SK-N-SH (cell line): ENCODE results near the gene GLCE. TPM values are rescaled to one million over a fixed set of nuclear protein-coding genes. Genes with fewer than 3 reads are reported as not detected.

ENCODE experiments used
- CTCF ChIA-PET: fragments of 300-600, 350-600 bp; formaldehyde crosslinking; extraction: SDS; loops from one replicate; lab custom pipeline; 2021; lab: Yijun Ruan, JAX
- POLR2A ChIA-PET: fragments of 350-600 bp; sonication (Branson Sonifier 250); formaldehyde crosslinking; extraction: SDS; loops from one replicate; lab custom pipeline; 2020; ENCODE audit warnings: antibody characterized with exemption, inconsistent platforms; lab: Yijun Ruan, JAX
- DNase-seq: peaks from one replicate; pipeline ENCODE4 v3.0.0; 2012
- H2AFZ ChIP-seq: fragments of 200-600 bp; sonication (generic); 2 replicates; pipeline ENCODE4 v1.8.1; 2016; ENCODE audit warnings: antibody characterized with exemption, mild to moderate bottlenecking, low read depth
- H3F3A ChIP-seq: fragments of 200-600 bp; sonication (generic); replicated peaks from 2 replicates; pipeline ENCODE3; 2016; ENCODE audit warnings: antibody characterized with exemption, mild to moderate bottlenecking; ENCODE audit not compliant: insufficient read depth
- H3K27ac ChIP-seq, 2 experiments: fragments of 200-500 bp in 1 of 2; fragments of 200-600 bp in 1 of 2; sonication (Bioruptor generic) in 1 of 2; sonication (generic), shearing (Covaris generic) in 1 of 2; 2 replicates each; pipeline versions ENCODE4 v1.5.1 to v1.6.1; 2014 to 2016; ENCODE audit warnings: low read depth in 2 of 2, inconsistent platforms in 1 of 2, low read length in 1 of 2, mild to moderate bottlenecking in 1 of 2, mixed read lengths in 1 of 2
- H3K27me3 ChIP-seq: fragments of 200-600 bp; sonication (generic), shearing (Covaris generic); 2 replicates; pipeline ENCODE4 v1.6.1; 2016; ENCODE audit warnings: mixed run types; ENCODE audit not compliant: insufficient read depth
- H3K36me3 ChIP-seq, 2 experiments: fragments of 200-500 bp in 1 of 2; fragments of 200-600 bp in 1 of 2; sonication (Bioruptor generic) in 1 of 2; sonication (generic) in 1 of 2; replicated peaks in 1 of 2; 2 replicates each; pipeline versions ENCODE3 to v1.5.1; 2014 to 2016; ENCODE audit warnings: low read length in 1 of 2, mild to moderate bottlenecking in 1 of 2; ENCODE audit not compliant: insufficient read depth in 2 of 2, control insufficient read depth in 1 of 2
- H3K4me1 ChIP-seq, 2 experiments: fragments of 200-500 bp in 1 of 2; fragments of 200-600 bp in 1 of 2; sonication (Bioruptor generic) in 1 of 2; sonication (generic), shearing (Covaris generic) in 1 of 2; 2 replicates each; pipeline versions ENCODE4 v1.5.1 to v1.6.1; 2014 to 2016; ENCODE audit warnings: low read depth in 1 of 2, low read length in 1 of 2, mixed run types in 1 of 2; ENCODE audit not compliant: insufficient read depth in 2 of 2, control insufficient read depth in 1 of 2
- H3K4me2 ChIP-seq: fragments of 200-600 bp; sonication (generic), shearing (Covaris generic); 2 replicates; pipeline ENCODE4 v1.6.1; 2017; ENCODE audit warnings: mixed run types
- H3K4me3 ChIP-seq, 2 experiments: fragments of 200-500 bp in 1 of 2; fragments of 200-600 bp in 1 of 2; sonication (Bioruptor generic) in 1 of 2; sonication (generic), shearing (Covaris generic) in 1 of 2; 2 replicates each; pipeline versions ENCODE4 v1.5.1 to v1.8.1; 2014 to 2016; ENCODE audit warnings: low read depth in 2 of 2, inconsistent platforms in 1 of 2, low read length in 1 of 2, mild to moderate bottlenecking in 1 of 2, mixed read lengths in 1 of 2, moderate library complexity in 1 of 2
- H3K79me2 ChIP-seq: fragments of 200-600 bp; sonication (generic); 2 replicates; pipeline ENCODE4 v1.8.1; 2017; ENCODE audit warnings: mild to moderate bottlenecking; ENCODE audit not compliant: insufficient read depth
- H3K9ac ChIP-seq: fragments of 200-600 bp; sonication (generic); 2 replicates; pipeline ENCODE4 v1.6.1; 2017; ENCODE audit warnings: mixed run types
- H3K9me2 ChIP-seq: fragments of 200-600 bp; sonication (generic); 2 replicates; pipeline ENCODE4 v1.6.1; 2017; ENCODE audit warnings: mixed run types
- H3K9me3 ChIP-seq: fragments of 200-600 bp; sonication (generic); 2 replicates; pipeline ENCODE4 v1.6.1; 2017; ENCODE audit warnings: mixed run types, mild to moderate bottlenecking, moderate library complexity
- H4K20me1 ChIP-seq: fragments of 200-600 bp; sonication (generic); 2 replicates; pipeline ENCODE4 v1.6.1; 2017; ENCODE audit warnings: mild to moderate bottlenecking, mixed run types; ENCODE audit not compliant: insufficient read depth
- CHD2 ChIP-seq: fragments of 150-350 bp; IDR thresholded peaks from 2 replicates; pipeline ENCODE4 v1.6.1; 2018; ENCODE audit warnings: low read length; ENCODE audit not compliant: partially characterized antibody
- ELF1 ChIP-seq: IDR thresholded peaks from 2 replicates; pipeline ENCODE4 v1.4.0; 2012
- EZH2phosphoT487 ChIP-seq: fragments of 200-600 bp; sonication (generic); IDR thresholded peaks from 2 replicates; pipeline ENCODE4 v1.6.1; 2017; ENCODE audit warnings: low read depth, mixed run types, mild to moderate bottlenecking, antibody characterized with exemption, moderate library complexity, borderline replicate concordance
- GATA2 ChIP-seq: sonication (generic); formaldehyde crosslinking; IDR thresholded peaks from 2 replicates; pipeline ENCODE4 v1.5.0; 2020; ENCODE audit warnings: mild to moderate bottlenecking, missing genetic modification reagents
- JUND ChIP-seq: IDR thresholded peaks from 2 replicates; pipeline ENCODE4 v1.4.0; 2012
- MEF2A ChIP-seq: IDR thresholded peaks from 2 replicates; pipeline ENCODE4 v1.4.0; 2012; ENCODE audit warnings: low read depth, borderline replicate concordance
- MXI1 ChIP-seq: IDR thresholded peaks from 2 replicates; pipeline ENCODE4 v1.6.1; 2012; ENCODE audit warnings: mild to moderate bottlenecking, low read depth, low read length, improper control_type of control experiment
- NFIC ChIP-seq: IDR thresholded peaks from 2 replicates; pipeline ENCODE4 v1.4.0; 2012; ENCODE audit warnings: borderline replicate concordance
- POLR2AphosphoS5 ChIP-seq: IDR thresholded peaks from 2 replicates; pipeline ENCODE4 v1.6.1; 2012; ENCODE audit warnings: low read depth, low read length
- RAD21 ChIP-seq: IDR thresholded peaks from 2 replicates; pipeline ENCODE4 v1.6.1; 2012; ENCODE audit warnings: mild to moderate bottlenecking, low read length
- REST ChIP-seq: IDR thresholded peaks from 2 replicates; pipeline ENCODE4 v1.6.1; 2012; ENCODE audit warnings: mild to moderate bottlenecking, low read depth, low read length, moderate library complexity
- RFX5 ChIP-seq: IDR thresholded peaks from 2 replicates; pipeline ENCODE4 v1.6.1; 2012; ENCODE audit warnings: mild to moderate bottlenecking, improper control_type of control experiment, low read length
- RXRA ChIP-seq: IDR thresholded peaks from 2 replicates; pipeline ENCODE4 v1.4.0; 2012; ENCODE audit warnings: low read depth, mild to moderate bottlenecking, borderline replicate concordance
- SMC3 ChIP-seq: IDR thresholded peaks from 2 replicates; pipeline ENCODE4 v1.6.1; 2012; ENCODE audit warnings: low read depth, low read length, improper control_type of control experiment
- USF1 ChIP-seq: IDR thresholded peaks from 2 replicates; pipeline ENCODE4 v1.4.0; 2012; ENCODE audit warnings: low read depth, borderline replicate concordance
- YY1 ChIP-seq: IDR thresholded peaks from 2 replicates; pipeline ENCODE4 v1.4.0; 2012; ENCODE audit warnings: low read depth, mild to moderate bottlenecking
- WGBS: methylation state at CpG from one replicate; pipeline ENCODE4 v1.1.6; 2017; ENCODE audit warnings: low lambda C conversion rate; 5-methylcytosine and 5-hydroxymethylcytosine counted together
- polyA plus RNA-seq, 3 experiments: library from polyadenylated mRNA; depleted of rRNA; stranded (reverse); fragments of >200 nt; gene quantifications; 2 replicates each; pipeline ENCODE4 v1.2.3, GENCODE V29; 2012
- TF ChIP-seq, protein P1 (sequence below): fragments of 150-350 bp; IDR thresholded peaks from 2 replicates; pipeline ENCODE4 v1.6.1; 2017; ENCODE audit warnings: antibody characterized with exemption, low read length, low read depth, borderline replicate concordance
- TF ChIP-seq, protein P2 (sequence below): fragments of 200-600 bp; sonication (generic); IDR thresholded peaks from 2 replicates; pipeline ENCODE4 v1.6.1; 2017; ENCODE audit warnings: antibody characterized with exemption, mild to moderate bottlenecking, moderate library complexity

Gene GLCE
- polyA plus RNA-seq, 1 of the 3 experiments (the other 2 are of a cell fraction) = 19.5 TPM

DNA sequence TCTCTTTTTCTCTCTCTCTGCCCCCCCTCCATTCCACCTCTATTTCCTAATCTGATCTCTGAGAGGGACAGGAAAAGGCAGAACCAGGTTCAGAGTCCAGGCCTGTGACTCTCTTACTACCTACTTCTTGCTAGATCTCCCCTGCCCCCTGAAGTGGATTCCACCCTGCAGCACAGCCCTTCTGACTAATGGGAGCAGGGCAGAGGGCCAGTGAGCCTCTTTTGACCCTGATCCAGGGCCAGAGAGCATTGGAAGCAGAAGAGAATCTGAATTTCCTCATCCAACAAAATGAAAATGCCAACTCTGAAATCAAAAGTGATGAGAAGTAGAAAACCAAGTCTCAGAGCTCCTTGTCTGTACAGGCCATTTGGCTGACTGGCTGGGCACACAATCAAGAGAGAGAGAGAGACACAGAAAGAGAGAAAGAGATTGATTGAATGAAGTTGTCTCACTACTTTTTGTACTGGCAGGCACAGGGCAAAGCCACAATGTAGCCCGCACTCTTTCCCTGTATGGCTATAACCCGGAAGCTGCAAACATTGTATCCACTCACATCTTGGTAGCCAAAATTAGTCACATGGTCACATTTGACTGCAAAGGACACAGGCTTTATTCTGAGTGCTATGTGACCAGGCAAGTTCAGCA lies 31.6 kb upstream of the GLCE start:
- Histone ChIP-seq H3K36me3 (no peaks in the 10 kb centered on the region), H3K4me2 (no peak overlapping the region)
- TF ChIP-seq RFX5 (no peak), GATA2 (CRISPR knock-in tag) (no peak), RAD21 (no peak), YY1 (no peak), SMC3 (no peak), POLR2AphosphoS5 (no peak)

DNA sequence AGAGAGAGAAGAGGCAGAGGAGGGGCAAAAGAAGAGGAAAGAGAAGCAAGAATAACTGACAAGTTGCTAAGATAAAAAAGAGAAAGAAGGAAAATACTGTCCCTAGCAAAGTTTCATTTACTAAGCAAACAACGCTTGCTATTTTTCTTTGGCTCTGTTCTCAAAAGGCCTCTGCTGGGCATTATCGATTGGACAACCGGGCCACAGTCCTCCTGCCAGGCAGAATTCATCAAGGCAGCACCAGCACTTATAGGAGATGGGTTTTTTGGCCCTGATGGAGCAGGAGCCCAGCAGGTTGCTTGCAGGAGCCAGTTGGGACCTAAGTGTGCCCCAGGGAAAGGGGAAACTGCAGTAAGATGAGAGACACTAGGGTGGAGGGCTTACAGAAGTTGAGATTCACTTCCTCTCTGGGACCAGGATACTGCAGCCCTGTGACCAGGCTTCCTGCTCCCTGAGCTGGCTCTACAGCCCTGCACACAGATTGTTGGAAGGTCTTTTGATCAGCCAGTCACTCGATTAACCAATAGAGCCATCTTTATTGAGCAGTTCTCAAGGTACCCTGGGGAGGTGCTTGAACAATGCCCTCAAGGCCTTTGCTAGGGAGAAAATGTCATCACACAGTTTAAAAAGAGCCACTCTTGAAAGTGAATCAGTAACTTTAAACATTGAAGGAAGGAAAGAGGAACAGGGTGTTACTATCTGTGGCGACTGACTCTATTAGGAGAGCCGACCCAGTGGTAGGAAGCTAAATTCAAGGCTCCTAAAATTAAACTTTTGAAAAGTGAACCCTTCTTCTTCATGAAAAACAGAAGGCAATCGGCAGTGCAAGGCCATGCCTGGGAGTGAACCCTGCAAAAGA lies 28.8 kb upstream of the GLCE start:
- POLR2A ChIA-PET = no interaction called here
- H3K79me2 ChIP-seq = no peaks in the 10 kb centered on the region
- TF ChIP-seq GATA2 (CRISPR knock-in tag) (no peak), REST (no peak), USF1 (no peak), NFIC (no peak), MEF2A (no peak), JUND (no peak), ELF1 (no peak), CHD2 (no peak), RXRA (no peak), EZH2phosphoT487 (no peak), MXI1 (no peak), RAD21 (no peak)
- TF ChIP-seq, protein P1, sequence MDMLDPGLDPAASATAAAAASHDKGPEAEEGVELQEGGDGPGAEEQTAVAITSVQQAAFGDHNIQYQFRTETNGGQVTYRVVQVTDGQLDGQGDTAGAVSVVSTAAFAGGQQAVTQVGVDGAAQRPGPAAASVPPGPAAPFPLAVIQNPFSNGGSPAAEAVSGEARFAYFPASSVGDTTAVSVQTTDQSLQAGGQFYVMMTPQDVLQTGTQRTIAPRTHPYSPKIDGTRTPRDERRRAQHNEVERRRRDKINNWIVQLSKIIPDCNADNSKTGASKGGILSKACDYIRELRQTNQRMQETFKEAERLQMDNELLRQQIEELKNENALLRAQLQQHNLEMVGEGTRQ = no peak
- TF ChIP-seq, protein P2, sequence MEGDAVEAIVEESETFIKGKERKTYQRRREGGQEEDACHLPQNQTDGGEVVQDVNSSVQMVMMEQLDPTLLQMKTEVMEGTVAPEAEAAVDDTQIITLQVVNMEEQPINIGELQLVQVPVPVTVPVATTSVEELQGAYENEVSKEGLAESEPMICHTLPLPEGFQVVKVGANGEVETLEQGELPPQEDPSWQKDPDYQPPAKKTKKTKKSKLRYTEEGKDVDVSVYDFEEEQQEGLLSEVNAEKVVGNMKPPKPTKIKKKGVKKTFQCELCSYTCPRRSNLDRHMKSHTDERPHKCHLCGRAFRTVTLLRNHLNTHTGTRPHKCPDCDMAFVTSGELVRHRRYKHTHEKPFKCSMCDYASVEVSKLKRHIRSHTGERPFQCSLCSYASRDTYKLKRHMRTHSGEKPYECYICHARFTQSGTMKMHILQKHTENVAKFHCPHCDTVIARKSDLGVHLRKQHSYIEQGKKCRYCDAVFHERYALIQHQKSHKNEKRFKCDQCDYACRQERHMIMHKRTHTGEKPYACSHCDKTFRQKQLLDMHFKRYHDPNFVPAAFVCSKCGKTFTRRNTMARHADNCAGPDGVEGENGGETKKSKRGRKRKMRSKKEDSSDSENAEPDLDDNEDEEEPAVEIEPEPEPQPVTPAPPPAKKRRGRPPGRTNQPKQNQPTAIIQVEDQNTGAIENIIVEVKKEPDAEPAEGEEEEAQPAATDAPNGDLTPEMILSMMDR = no peak

More for the DNA sequence above, 31.6 kb upstream of the GLCE start:
- Histone ChIP-seq H3F3A (no peaks in the 10 kb centered on the region), H4K20me1 (no peaks in the 10 kb centered on the region), H3K4me1 (peaks cover 0 to 6% of the 10 kb centered on the region in 2 experiments; a peak in 1 of 4 replicates), H3K9ac (no peak overlapping the region), H3K79me2 (no peaks in the 10 kb centered on the region), H3K27ac (no peak overlapping the region), H3K27me3 (no peaks in the 10 kb centered on the region), H3K9me2 (no peaks in the 10 kb centered on the region), H2AFZ (no peak overlapping the region), H3K4me3 (no peak overlapping the region), H3K9me3 (no peaks in the 10 kb centered on the region)
- POLR2A ChIA-PET = no interaction called here
- no peak for DNase-seq
- WGBS = 97% methylated on average over 2 of the region's 2 CpGs
- CTCF ChIA-PET = interaction anchor here (1.2 kb wide), 1 partner anchor 70 kb away, joined by 3 read pairs; no protein-coding TSS in a partner anchor

More for the DNA sequence above, 28.8 kb upstream of the GLCE start:
- WGBS = 84% methylated on average over 7 of the region's 7 CpGs
- Histone ChIP-seq H3K9me2 (no peaks in the 10 kb centered on the region), H3K9me3 (no peaks in the 10 kb centered on the region), H3K36me3 (no peaks in the 10 kb centered on the region), H3K27me3 (no peaks in the 10 kb centered on the region), H3K4me2 (no peak overlapping the region), H2AFZ (no peak overlapping the region), H3K27ac (no peak overlapping the region), H4K20me1 (no peaks in the 10 kb centered on the region), H3K4me3 (no peak overlapping the region), H3K4me1 (peaks cover 0 to 8% of the 10 kb centered on the region in 2 experiments; a peak in 1 of 4 replicates), H3K9ac (no peak overlapping the region), H3F3A (no peaks in the 10 kb centered on the region)
- CTCF ChIA-PET = no interaction called here
- no peak for DNase-seq
